Stimulated activated CD8-positive, alpha-beta memory T cell treated with anti-CD3 and anti-CD28 coated beads, Interleukin-4, amount 100 ng/mL, for 4 hours (primary cell): ENCODE data around the gene TREML4.
"Not testable (repeated sequence)": the region's sequence is repeated elsewhere in the genome, so short reads cannot be mapped to it uniquely, and the experiment has no call there.

Experiments used
- DNase-seq, 2 donors: peaks; one replicate each; pipeline ENCODE4 v3.0.0-alpha.2; 2020; ENCODE audit warnings: low read depth in 2 of 2, low spot score in 1 of 2

TREML4 gene

DNA sequence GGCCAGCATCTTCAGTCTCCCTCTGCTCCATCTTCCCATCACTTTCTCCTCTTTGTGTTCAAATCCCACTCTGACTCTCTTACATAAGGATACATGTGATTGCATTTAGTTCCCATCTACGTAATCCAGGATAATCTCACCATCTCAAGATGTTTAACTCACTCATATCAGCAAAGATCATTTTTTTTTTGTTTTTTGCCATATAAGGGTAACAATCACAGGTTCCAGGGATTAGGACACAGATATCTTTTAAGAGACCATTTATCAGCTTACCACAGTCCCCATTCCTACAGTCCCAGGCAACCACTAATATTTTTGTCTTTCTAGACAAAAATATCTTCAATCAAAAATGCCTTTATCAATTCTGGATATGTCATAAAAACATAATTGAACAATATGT lies 24.0 kb upstream of the TREML4 start:
- DNase-seq, result no peak

- no peak for DNase-seq
These were observed 19.6 kb upstream of the TREML4 start for GRCh38 chr6:41208439-41209106.

- no peak for DNase-seq
These were observed 18.4 kb upstream of the TREML4 start for GRCh38 chr6:41209547-41210320.

DNA sequence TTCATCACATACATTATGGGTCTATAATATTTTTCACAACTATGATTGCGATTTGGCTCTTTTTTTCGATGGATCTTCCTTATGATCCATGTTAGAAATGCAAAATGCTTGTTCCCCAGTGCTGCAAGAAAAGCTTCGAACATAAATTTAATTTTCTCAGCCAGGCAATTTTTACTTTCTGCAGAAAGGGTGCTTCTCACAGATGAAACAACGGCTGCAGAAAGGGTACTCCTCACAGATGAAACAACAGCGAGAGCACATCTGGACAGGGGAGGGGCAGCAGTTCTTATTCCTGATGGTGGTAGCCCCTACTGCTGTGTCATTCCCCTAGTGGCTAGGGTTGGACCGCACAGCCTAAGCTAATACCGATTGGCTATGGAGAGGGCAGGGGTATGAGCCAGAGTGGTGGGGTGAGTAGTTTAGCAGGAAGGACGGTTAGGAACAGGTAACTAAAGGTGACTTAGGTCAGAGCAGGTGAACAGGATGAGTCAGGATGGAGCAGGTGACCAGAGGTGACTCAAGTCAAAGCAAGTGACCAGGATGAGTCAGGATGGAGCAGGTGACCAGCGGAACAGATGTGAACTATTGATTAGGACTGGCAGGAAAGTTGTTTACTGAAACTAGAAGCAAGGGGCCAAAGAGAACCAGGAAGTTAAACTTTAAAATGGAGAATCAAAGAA lies 13.4 kb upstream of the TREML4 start:
- DNase-seq, result no peak

- no peak for DNase-seq
These were observed 12.4 kb upstream of the TREML4 start for GRCh38 chr6:41215777-41216176.

DNA sequence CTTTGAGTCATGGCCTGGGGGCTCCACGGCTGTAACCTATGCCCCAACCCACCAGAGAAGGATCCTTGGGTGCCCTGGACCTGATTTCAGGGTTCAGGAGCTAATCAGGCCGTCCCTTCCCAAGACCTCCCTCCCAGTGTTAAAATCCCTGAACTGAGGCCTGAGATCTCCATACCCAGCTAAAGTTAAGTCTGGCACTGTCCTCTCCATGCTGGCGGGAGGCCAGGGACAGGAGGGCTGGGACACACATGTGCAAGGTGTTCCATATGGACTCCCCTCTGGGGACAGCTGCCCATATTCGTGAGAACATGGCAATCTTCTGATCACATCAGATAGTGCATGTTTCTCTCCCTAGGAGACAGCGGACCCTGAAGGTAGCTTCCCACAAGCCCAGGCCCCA lies 11.5 kb upstream of the TREML4 start:
- no peak for DNase-seq

- DNase-seq, result no peak
These were observed 6.1 kb upstream of the TREML4 start for GRCh38 chr6:41222045-41222444.

- no peak for DNase-seq
These were observed 5.6 kb upstream of the TREML4 start for GRCh38 chr6:41222513-41222912.

- no peak for DNase-seq
These were observed 3.3 kb upstream of the TREML4 start for GRCh38 chr6:41224800-41225199.

DNA sequence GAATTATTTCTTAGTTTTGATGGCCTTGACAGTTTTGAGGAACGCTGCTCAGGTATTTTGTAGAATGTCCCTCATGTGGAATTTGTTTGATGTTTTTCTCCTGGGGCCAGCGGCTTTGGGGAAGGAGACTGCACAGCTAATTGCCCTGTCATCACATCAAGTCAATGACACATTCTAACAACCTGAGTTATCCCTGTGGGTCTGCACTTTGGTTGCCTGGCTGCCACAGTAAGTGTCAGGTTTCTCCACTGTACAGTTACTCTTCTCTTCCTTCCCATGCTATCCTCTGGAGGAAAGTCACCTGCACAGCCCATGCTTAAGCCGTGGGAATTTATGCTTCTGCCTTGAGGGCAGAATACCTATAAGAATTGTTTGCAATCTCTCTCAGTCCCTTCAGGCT lies 1.4 kb upstream of the TREML4 start:
- no peak for DNase-seq

GRCh38 chr6:41228616-41229015 lies 467 bp downstream of the TREML4 start:
- DNase-seq, result no peak

GRCh38 chr6:41229721-41230120 lies 1.6 kb downstream of the TREML4 start:
- DNase-seq, result no peak

DNA sequence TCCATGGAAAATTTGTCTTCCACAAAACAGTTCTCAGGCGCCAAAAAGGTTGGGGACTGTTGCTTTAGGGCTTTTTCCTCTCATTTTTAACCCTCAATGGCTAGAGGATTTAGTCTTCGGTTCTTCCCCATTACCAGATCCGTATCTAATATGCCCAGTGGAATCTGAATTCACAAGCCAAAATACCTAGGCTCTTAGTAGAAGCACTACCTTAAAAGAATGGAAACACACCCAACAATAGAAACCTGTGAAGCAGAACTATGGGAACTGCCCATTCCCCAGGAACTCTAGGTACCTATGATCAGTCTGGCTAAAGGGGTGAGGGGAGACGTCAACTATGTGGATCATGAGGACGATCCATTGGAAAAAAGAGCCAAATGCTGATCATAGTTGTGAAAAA lies 3.1 kb downstream of the TREML4 start:
- no peak for DNase-seq

GRCh38 chr6:41232667-41233066 lies 4.5 kb downstream of the TREML4 start:
- DNase-seq, result no peak

DNA sequence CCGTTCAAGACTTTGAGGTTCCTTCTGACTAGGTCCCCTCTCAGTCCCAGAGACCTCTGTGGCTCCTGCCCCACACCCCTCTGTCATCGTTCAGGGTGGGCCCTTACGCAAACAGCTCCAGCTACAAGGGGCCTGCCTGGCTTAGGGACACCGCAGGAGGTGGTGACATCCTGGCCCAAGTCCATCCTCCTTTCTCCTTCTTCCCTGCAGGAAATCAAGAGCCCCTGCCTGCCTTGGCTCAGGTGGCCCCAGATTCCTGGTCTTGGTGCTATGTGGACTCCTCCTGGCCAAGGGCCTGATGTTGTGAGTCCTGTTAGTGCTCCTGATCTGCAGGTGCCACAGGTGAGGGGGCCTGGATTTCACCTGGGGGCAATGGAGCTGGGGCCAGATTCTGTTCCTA lies 8.1 kb downstream of the TREML4 start:
- DNase-seq, result no peak

DNA sequence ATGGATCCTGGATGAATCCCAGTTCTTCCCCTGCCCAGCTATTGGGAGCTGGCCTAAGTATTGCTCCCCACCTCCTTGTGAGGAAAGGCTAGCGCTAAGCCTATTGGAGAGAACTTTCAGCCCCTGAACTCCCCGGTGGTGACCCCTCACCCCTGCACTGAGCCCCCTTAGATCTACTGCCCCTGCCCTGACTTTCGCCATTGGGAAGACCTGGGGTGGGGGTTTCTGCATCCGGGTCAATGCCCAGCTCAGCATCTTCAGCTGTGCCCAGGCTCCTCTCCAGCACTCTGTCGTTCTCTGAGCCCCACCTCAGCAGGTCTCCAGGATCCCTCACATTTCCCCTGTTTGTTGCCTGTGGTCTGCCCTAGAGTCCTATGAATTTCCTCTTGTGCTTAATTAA lies 9.0 kb downstream of the TREML4 start:
- DNase-seq, result no peak

- no peak for DNase-seq
These were observed 11.5 kb downstream of the TREML4 start for GRCh38 chr6:41239467-41240159.

DNA sequence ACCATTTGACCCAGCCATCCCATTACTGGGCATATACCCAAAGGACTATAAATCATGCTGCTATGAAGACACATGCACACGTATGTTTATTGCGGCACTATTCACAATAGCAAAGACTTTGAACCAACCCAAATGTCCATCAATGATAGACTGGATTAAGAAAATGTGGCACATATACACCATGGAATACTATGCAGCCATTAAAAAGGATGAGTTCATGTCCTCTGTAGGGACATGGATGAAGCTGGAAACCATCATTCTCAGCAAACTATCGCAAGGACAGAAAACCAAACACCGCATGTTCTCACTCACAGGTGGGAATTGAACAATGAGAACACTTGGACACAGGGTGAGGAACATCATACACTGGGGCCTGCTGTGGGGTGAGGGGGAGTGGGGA lies 18.4 kb downstream of the TREML4 start:
- DNase-seq, result not testable (repeated sequence)

- DNase-seq, result no peak
These were observed 19.2 kb downstream of the TREML4 start for GRCh38 chr6:41247288-41247865.

DNA sequence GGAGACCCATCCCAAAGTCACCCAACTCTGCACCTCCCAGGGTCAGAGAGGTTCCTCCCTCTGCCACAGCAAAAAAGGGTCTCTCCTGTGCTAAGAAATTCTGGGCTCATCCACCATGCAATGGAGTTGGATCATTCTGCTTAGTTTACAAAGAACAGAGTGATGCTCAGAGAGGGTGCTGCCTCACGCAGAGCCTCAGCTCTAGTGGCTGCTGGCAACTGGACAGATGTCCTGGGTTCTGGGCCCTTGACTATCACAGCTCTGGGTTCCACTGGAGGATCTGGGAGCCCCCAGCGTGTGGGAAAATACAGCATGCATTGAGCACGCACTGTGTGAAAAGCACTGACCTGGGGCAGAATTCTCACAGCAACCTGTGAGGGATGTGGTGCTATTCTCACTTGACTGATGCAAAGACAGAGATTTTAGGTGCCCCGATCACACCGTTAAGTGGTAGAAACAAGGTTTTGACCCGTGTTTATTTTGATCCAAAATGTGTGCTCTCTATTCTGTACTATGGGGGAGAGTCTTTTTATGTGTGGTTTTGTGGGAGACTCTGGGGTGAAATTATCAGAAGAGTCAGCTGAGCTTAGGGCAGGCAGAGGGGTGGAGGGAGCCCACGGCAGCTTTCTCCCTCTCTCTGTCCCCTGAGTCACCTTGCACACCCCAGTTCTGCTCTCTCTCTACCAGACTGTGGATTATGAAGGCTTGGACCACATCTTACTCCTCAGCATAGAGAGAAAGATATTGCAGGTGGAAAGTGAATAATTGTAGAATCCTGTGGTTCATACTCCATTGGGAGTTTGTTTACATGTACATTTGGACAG lies 19.9 kb downstream of the TREML4 start:
- no peak for DNase-seq
